Thyroid gland (tissue), 4 donors: ENCODE data around the gene AP4S1.

Experiments
- POLR2A ChIP-seq, 2 donors: fragments of 450-650 bp; IDR thresholded peaks; one replicate each; pipeline ENCODE4 v1.6.1; 2017; ENCODE audit warnings: antibody characterized with exemption in 2 of 2, mild to moderate bottlenecking in 2 of 2, moderate library complexity in 1 of 2
- TF ChIP-seq, protein P1 (sequence below), 6 experiments: fragments of 200-600 bp in 3 of 6; fragments of 450-650 bp in 3 of 6; sonication (generic) in 3 of 6; IDR thresholded peaks; one replicate each; pipeline ENCODE4 v1.5.1; 2016 to 2019; ENCODE audit warnings: antibody characterized with exemption in 6 of 6, mild to moderate bottlenecking in 2 of 6, inconsistent platforms in 1 of 6, moderate library complexity in 1 of 6

DNA sequence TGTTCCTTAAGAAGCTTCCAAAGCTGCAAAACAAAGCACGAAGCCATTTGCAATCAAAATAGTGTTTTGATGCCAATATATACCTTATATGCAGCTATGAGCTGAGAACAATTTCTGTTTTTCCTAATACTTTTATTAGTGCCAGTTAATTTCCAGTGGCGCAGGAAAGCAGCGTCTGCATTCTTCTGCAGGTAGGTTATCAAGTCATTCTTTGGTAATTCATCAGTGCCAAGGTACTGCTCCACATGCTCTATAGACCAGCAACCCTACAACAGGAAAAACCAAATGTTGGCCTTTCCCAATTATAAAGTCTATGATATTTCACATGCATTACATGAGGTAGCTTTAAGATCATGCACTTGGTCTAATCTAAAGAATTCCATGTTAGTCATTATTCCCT lies 88.3 kb downstream of the AP4S1 start:
- TF ChIP-seq, protein P1, sequence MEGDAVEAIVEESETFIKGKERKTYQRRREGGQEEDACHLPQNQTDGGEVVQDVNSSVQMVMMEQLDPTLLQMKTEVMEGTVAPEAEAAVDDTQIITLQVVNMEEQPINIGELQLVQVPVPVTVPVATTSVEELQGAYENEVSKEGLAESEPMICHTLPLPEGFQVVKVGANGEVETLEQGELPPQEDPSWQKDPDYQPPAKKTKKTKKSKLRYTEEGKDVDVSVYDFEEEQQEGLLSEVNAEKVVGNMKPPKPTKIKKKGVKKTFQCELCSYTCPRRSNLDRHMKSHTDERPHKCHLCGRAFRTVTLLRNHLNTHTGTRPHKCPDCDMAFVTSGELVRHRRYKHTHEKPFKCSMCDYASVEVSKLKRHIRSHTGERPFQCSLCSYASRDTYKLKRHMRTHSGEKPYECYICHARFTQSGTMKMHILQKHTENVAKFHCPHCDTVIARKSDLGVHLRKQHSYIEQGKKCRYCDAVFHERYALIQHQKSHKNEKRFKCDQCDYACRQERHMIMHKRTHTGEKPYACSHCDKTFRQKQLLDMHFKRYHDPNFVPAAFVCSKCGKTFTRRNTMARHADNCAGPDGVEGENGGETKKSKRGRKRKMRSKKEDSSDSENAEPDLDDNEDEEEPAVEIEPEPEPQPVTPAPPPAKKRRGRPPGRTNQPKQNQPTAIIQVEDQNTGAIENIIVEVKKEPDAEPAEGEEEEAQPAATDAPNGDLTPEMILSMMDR (IDR thresholded peaks at IDR 0.05) = no peak
- no peak for TF ChIP-seq POLR2A (IDR thresholded peaks at IDR 0.05)
